HG02588 (cell line): Measurements from ENCODE around the gene PDS5B.
"Not testable (repeated sequence)": the region's sequence is repeated elsewhere in the genome, so short reads cannot be mapped to it uniquely, and the experiment has no call there.

Source experiments
- ATAC-seq: cut with Tn5 transposase; IDR thresholded peaks from one replicate; pipeline ENCODE4 v1.9.1; 2021; ENCODE audit warnings: mild to moderate bottlenecking, moderate library complexity; ENCODE audit not compliant: unreplicated experiment

Gene PDS5B

GRCh38 chr13:32647926-32648325 is 61.7 kb downstream of the PDS5B start:
- no peak for ATAC-seq

GRCh38 chr13:32650705-32651311 is 64.6 kb downstream of the PDS5B start:
- peak; percentile 77 for ATAC-seq

GRCh38 chr13:32657309-32657708 is 71.1 kb downstream of the PDS5B start:
- no peak for ATAC-seq

- ATAC-seq, result no peak
Measured at GRCh38 chr13:32659736-32660135, 73.5 kb downstream of the PDS5B start.

- no peak for ATAC-seq
Measured at GRCh38 chr13:32660227-32660626, 74.0 kb downstream of the PDS5B start.

GRCh38 chr13:32661685-32662084 is 75.4 kb downstream of the PDS5B start:
- no peak for ATAC-seq

- ATAC-seq, result no peak
Measured at GRCh38 chr13:32663660-32664059, 77.4 kb downstream of the PDS5B start.

- ATAC-seq, result no peak
Measured at GRCh38 chr13:32666990-32667571, 80.8 kb downstream of the PDS5B start.

- no peak for ATAC-seq
Measured at GRCh38 chr13:32669030-32669646, 82.9 kb downstream of the PDS5B start.

GRCh38 chr13:32674503-32674902 is 88.3 kb downstream of the PDS5B start:
- ATAC-seq, result no peak

- ATAC-seq, result no peak
Measured at GRCh38 chr13:32676242-32676641, 90.0 kb downstream of the PDS5B start.

GRCh38 chr13:32682130-32682529 is 95.9 kb downstream of the PDS5B start:
- no peak for ATAC-seq

GRCh38 chr13:32682740-32683139 is 96.5 kb downstream of the PDS5B start:
- no peak for ATAC-seq

- no peak for ATAC-seq
Measured at GRCh38 chr13:32687275-32687674, 101.0 kb downstream of the PDS5B start.

- ATAC-seq, result no peak
Measured at GRCh38 chr13:32695602-32696250, 109.5 kb downstream of the PDS5B start.

GRCh38 chr13:32707471-32707870 is 121.2 kb downstream of the PDS5B start:
- no peak for ATAC-seq

GRCh38 chr13:32713397-32713796 is 127.1 kb downstream of the PDS5B start:
- no peak for ATAC-seq

- ATAC-seq, result not testable (repeated sequence)
Measured at GRCh38 chr13:32716201-32716600, 129.9 kb downstream of the PDS5B start.

GRCh38 chr13:32720026-32720425 is 133.8 kb downstream of the PDS5B start:
- ATAC-seq, result no peak

GRCh38 chr13:32721131-32722034 is 135.1 kb downstream of the PDS5B start:
- ATAC-seq, result not testable (repeated sequence)

- no peak for ATAC-seq
Measured at GRCh38 chr13:32722340-32722739, 136.1 kb downstream of the PDS5B start.
